Vagina (tissue), 2 donors: ENCODE measurements around the gene PBX1.

Experiments
- POLR2A ChIP-seq, 2 donors: fragments of 450-650 bp; IDR thresholded peaks; one replicate each; pipeline ENCODE4 v1.6.1; 2017; ENCODE audit warnings: antibody characterized with exemption in 2 of 2, mild to moderate bottlenecking in 2 of 2, moderate library complexity in 2 of 2
- POLR2AphosphoS5 ChIP-seq, 2 donors: sonication (generic); formaldehyde crosslinking; IDR thresholded peaks; one replicate each; pipeline ENCODE4 v1.9.0; 2017; ENCODE audit warnings: antibody characterized with exemption in 2 of 2, mild to moderate bottlenecking in 2 of 2, low read depth in 1 of 2; ENCODE audit not compliant: insufficient read depth in 1 of 2
- TF ChIP-seq, protein P1 (sequence below), 3 experiments: fragments of 450-650 bp in 2 of 3; fragments of 200-600 bp in 1 of 3; sonication (generic) in 1 of 3; IDR thresholded peaks; one replicate each; pipeline ENCODE4 v1.5.1; 2017 to 2019; ENCODE audit warnings: antibody characterized with exemption in 3 of 3, mild to moderate bottlenecking in 2 of 3, moderate library complexity in 2 of 3

DNA sequence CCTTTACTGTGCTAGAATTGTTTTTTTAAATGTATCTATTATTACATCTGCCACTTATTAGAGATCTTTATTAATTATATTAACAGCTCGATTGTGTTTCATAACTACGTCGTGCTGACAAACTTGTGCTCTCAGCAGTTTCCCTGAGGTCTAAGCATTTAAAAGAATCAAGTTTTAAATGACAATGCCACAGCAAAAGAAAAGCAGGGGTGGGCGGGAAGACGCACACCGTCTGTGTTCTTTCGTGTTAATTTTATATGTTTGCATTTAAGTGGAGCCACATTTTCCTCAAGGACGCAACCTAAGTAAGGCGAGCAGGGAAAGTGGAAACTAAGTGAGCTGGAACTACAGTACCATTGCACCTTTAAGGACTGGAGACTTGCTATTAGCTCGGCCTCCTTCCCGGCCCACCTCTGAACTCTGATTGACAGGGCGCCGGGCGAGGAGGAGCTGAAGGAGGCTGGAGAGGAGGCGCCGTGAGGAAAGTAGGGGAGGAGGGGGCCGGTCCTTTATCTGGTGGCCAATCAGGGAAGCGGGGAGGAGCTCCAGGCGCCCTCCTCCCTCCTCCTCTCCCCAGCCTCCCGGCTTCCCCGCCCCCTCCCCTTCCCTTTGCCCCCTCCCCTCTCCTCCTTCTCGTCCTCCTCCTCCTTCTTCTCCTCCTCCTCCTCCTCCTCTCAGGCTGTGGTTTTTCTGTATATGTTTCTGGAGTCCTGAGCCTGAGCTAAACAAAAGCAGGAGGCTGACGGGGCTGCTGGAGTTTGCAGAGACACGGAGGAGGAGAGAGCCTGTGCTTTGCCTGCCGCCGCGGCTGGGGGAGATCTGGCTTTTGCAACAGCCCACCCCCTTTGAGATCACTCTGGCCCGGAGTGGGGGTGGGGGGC is at the start of gene PBX1:
- TF ChIP-seq, protein P1, sequence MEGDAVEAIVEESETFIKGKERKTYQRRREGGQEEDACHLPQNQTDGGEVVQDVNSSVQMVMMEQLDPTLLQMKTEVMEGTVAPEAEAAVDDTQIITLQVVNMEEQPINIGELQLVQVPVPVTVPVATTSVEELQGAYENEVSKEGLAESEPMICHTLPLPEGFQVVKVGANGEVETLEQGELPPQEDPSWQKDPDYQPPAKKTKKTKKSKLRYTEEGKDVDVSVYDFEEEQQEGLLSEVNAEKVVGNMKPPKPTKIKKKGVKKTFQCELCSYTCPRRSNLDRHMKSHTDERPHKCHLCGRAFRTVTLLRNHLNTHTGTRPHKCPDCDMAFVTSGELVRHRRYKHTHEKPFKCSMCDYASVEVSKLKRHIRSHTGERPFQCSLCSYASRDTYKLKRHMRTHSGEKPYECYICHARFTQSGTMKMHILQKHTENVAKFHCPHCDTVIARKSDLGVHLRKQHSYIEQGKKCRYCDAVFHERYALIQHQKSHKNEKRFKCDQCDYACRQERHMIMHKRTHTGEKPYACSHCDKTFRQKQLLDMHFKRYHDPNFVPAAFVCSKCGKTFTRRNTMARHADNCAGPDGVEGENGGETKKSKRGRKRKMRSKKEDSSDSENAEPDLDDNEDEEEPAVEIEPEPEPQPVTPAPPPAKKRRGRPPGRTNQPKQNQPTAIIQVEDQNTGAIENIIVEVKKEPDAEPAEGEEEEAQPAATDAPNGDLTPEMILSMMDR (IDR thresholded peaks at IDR 0.05): no peak
- TF ChIP-seq POLR2A (IDR thresholded peaks at IDR 0.05) (peak in 1 of 2 donors; percentile 97), POLR2AphosphoS5 (IDR thresholded peaks at IDR 0.05; ENCODE audit: insufficient read depth in 1 of 2, low read depth in 1 of 2) (peak; percentile 87 to 94)
